Peyer's patch (tissue), 4 donors: ENCODE measurements around the gene PHKB.

ENCODE experiments used
- POLR2A ChIP-seq, 2 donors: fragments of 450-650 bp; IDR thresholded peaks; one replicate each; pipeline ENCODE4 v1.5.1; 2017; ENCODE audit warnings: antibody characterized with exemption in 2 of 2, mild to moderate bottlenecking in 2 of 2, moderate library complexity in 2 of 2
- TF ChIP-seq, protein P1 (sequence below), 6 experiments: fragments of 450-650 bp in 4 of 6; fragments of 200-600 bp in 2 of 6; sonication (generic) in 1 of 6; IDR thresholded peaks; one replicate each; pipeline ENCODE4 v1.5.1; 2017 to 2019; ENCODE audit warnings: antibody characterized with exemption in 6 of 6, mild to moderate bottlenecking in 3 of 6, moderate library complexity in 1 of 6

DNA sequence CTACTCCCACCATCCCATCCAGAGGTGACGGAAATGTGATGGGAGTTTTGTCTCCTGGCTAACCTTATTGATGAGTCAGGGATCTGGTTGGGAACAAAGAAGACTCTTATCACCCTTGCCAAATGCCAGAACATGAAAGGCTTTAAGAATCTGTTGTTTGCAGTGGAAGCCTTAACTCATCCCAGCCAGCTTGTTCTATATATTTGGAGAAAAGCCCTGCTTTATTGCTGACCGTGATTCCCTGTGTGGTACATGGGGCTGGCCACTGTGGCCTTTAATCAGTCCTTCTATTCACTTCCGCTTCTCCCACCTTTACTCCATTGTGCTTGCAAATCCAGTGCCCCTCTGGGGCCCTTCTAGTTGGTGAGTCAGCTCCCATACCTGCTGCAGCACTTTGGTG, 156.6 kb downstream of the PHKB start:
- TF ChIP-seq, protein P1, sequence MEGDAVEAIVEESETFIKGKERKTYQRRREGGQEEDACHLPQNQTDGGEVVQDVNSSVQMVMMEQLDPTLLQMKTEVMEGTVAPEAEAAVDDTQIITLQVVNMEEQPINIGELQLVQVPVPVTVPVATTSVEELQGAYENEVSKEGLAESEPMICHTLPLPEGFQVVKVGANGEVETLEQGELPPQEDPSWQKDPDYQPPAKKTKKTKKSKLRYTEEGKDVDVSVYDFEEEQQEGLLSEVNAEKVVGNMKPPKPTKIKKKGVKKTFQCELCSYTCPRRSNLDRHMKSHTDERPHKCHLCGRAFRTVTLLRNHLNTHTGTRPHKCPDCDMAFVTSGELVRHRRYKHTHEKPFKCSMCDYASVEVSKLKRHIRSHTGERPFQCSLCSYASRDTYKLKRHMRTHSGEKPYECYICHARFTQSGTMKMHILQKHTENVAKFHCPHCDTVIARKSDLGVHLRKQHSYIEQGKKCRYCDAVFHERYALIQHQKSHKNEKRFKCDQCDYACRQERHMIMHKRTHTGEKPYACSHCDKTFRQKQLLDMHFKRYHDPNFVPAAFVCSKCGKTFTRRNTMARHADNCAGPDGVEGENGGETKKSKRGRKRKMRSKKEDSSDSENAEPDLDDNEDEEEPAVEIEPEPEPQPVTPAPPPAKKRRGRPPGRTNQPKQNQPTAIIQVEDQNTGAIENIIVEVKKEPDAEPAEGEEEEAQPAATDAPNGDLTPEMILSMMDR (IDR thresholded peaks at IDR 0.05), result no peak
- TF ChIP-seq POLR2A (IDR thresholded peaks at IDR 0.05), result no peak
